Fibroblast of lung (primary cell): ENCODE results near the gene CADPS.

ENCODE experiments used
- CTCF ChIP-seq, 2 donors: IDR thresholded peaks in 1 of 2; conservative IDR thresholded peaks in 1 of 2; 1 replicate in 1 of 2; 2 replicates in 1 of 2; pipeline ENCODE4 v1.5.1; 2011 to 2012; ENCODE audit warnings: low read length in 2 of 2, control low read depth in 1 of 2, inconsistent platforms in 1 of 2, low read depth in 1 of 2, mild to moderate bottlenecking in 1 of 2
- EZH2 ChIP-seq: IDR thresholded peaks from 2 replicates; pipeline ENCODE4 v1.5.1; 2012; ENCODE audit warnings: low read length, control low read depth, mild to moderate bottlenecking; ENCODE audit errors: missing control alignments

GRCh38 chr3:62761311-62761710, 113.9 kb downstream of the CADPS start:
- no peak for TF ChIP-seq EZH2
- TF ChIP-seq CTCF (conservative IDR thresholded peaks at IDR 0.05 in 1 of 2, IDR thresholded peaks at IDR 0.05 in 1 of 2; ENCODE audit: low read depth in 1 of 2, low read length in 2 of 2): no peak
